GM21423 (cell line): Measurements from ENCODE around the gene RBM28.

Source experiments
- ATAC-seq: cut with Tn5 transposase; IDR thresholded peaks from one replicate; pipeline ENCODE4 v1.9.1; 2021; ENCODE audit warnings: mild to moderate bottlenecking, moderate library complexity; ENCODE audit not compliant: unreplicated experiment

Gene RBM28

DNA sequence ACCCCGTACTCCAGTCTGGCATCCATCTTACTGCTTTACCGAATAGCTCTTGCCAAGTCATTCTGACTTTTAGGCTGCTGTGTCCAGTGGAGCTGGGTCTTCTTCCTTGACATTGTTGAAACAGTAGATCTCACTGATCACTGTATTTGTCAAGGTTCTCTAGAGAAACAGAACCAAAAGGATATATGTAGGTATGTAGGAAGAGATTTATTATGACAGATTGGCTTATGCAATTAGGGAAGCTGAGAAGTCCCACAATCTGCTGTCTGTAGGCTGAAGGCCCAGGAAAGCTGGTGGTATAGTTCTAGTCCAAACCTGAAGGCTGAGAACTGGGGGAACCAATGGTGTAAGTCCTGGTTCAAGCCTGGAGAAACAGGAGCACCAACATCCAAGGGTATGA lies 29.9 kb upstream of the RBM28 start:
- ATAC-seq = no peak

DNA sequence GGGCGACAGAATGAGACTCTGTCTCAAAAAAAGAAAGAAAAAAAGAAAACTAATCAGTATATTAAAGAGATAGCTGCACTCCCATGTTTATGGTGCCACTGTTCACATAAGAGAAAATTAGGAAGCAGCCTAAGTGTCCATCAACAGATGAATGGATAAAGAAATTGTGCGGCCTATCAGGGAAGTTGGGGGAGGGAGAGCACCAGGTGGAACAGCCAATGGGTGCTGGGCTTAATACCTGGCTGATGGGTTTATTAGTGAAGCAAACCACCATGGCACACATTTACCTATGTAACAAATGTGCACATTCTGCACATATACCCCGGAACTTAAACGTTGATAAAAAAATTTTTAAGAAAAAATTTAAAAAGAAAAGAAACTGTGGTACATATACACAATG lies 26.8 kb upstream of the RBM28 start:
- no peak for ATAC-seq

DNA sequence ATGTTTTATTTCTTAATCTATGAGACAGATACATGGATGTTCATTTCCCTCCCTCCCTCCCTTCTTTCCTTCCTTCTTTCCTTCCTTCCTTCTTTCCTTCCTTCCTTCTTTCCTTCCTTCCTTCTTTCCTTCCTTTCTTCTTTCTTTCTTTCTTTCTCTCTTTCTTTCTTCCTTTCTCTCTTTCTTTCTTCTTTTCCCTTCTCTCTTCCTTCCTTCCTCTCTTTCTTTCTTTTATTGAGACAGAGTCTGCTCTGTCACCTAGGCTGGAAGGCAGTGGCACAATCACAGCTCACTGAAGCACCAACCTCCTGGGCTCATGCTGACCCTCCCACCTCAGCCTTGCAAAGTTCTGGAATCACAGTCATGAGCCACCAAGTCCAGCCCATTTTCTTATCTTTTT lies 23.3 kb upstream of the RBM28 start:
- no peak for ATAC-seq

DNA sequence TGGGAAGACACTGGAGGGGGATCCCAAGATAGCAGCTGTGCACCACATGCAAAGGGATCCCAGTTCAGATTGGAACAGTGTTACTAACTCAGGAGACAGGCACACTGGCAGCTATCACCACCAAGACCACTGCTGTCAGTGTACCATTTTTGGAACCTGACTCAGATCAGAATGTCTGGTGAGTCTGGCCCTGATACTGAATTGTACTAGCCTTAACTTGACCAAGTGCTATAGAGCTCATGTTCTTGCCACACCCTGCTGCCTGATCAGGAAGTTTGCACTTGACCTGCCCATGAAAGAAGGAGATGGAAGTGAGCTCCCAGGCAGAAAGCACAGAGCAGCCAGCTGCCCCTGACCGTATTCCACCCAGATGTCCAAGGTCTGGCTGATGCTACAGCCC lies 22.6 kb upstream of the RBM28 start:
- ATAC-seq = no peak

DNA sequence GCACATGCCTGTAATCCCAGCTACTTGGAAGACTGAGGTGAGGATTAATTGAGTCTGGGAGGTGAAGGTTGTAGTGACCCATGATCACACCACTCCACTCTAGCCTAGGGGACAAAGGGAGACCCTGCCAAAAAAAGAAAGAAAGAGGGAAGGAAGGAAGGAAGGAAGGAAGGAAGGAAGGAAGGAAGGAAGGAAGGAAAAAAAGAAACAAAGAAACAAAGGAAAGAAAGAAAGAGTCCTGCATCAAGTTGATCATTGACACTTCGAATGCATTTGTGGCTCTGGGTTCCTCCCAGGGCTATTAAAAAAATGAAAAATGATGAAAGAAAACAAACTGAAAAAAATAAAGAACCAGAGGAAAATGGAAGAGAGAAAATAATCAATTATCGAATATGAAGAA lies 21.7 kb upstream of the RBM28 start:
- no peak for ATAC-seq

DNA sequence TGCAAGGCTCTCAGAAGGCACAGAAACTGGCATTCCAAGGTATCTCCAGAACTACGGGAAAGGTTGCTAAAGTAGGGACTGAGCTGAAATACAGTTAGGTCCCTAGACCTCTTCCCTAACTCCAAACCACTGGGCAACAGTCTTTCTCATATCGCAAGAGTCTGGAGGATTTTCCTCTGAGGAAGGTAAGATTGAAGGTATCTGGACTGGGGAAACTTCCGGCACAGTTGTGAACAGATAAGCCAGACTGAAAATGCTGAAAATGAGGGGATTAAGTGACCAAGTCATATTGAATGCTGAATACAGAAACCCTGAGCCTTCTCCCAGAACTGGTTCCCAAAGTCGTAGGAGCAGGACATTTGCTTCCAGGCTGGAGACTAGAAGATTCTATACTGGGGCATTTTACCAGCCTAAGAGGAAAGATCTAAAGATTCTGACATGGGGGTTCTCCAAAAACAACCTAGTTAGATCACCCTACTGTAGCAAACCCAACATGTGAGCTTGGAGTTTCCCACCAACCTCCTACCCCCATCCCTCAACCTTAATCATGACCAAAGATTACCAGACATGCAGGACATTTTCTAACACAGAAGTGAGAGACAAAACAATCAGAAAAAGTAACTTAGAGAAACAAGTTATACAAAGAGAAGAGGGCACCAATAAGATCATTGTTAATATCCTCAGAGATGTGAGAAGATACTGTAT lies 20.6 kb upstream of the RBM28 start:
- ATAC-seq = no peak

DNA sequence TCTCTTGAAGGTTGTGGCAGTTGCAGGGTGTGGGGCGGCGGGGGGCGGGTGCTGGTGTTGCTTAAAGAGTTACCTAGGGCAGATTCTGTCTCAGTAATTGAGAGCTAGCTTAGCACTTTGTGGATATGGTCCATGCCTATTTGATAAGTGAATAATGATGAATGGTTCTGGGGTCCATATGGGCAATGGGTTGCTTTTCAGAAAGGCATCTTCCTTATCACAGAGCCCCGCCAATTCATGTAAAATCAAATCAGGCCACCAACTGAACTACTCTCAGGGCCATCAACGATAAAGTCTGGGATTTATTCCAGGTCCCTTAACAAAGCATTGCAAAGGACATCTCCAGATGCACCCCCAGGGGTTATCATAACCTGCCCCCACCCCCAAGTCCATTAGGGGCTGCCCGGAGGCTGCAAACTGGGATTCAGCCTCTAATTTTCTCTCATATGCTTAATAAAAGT lies 19.6 kb upstream of the RBM28 start:
- ATAC-seq = no peak

DNA sequence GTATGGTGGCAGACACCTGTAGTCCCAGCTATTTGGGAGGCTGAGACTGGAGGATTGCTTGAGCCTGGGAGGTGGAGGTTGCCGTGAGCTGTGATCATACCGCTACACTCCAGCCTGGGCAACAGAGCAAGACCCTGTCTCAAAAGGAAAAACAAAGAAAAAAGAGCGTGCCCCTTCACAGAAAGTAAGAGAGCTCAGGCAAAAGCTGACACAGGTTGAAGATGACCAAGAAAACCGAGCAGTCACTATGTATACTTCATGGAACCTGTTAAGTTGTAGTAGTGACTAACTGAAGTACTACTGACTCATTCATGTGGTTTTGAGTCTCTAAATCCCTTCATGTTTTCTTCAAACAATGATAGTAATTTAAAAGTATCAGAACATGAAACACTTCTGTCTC lies 19.0 kb upstream of the RBM28 start:
- ATAC-seq = no peak

DNA sequence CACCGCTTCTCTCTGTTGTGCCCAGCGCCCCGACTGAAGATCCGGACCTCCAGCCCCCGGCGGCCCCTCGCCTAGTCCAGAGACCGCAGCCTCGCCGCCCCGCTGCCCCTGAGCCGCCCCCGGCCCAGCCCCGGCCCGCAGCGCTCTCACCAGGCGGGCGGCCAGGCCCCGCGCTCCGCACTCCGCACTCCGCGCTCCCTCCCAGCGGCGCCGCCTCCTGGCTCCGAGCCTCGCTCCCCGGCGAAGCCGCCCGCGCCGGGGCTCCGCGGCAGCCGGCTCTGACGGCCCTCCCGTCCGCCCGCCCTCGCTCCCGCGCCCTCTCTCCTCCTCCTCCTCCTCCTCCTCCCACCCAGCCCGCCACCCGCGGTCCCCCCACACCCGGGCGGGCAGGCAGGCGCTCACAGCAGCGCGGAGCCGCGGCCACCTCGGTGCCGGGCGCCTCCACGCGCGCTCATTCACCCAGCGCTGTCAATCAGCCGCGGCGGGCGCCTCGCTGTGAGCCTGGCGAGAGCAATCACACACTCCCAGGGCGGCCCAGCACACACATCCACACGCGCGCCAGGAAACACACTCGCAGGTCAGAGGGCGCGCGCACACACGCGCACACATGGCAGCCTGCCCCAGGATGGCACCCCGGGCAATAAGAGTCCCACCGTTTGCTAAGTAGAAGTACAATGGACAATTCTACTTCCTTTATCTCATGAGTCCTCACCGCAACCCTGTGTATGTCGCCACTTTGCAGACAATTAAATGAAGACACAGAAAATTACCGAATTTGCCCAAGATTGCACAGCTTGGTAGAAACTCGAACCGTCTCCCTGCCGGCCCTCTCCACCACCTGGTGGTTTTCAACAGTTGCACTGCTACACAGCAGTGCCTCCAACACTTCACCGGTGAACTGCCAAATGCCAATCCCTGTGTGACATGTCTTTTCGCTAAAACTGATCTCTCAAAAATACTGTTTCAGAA lies 18.0 kb upstream of the RBM28 start, which contains the start of gene PRRT4:
Gene PRRT4 (minus strand): TSS at position 280 of the 969 bp plus-strand sequence.
- no peak for ATAC-seq

DNA sequence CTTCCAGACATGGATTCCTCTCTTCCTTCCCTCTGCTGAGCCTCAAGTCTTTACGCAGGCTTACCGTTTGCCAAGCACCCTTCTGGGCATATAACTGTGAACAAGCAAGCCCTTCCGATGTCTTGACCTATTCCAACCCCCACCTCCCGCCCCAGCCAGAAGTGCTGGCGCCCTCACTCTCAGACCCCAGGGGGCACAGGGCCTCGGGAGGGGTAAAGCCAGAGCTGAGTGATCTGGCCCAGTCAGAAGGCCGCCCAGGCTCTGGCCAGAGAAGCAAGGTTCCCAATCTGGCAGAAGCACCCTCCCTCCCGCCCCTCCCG lies 16.6 kb upstream of the RBM28 start:
- ATAC-seq = no peak

DNA sequence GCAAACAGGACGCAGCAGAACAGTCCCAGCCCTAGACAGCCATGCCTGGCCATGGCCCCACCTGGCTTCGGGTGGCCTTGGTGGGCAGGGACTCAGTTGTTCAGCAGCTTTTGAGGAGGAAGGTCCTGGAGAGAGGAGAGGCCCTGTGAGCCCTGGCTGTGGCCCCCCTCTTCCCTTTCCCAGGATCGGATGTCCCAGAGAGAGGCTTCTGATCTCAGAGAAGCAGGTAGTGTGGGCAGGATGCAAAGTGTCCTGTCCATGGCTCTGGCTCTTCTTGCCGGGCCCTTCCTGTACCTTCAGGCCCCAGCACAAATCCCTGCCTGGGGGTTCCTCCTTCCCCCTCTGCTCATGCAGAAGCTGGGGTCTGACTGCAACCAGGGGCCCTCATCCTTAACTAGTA lies 16.2 kb upstream of the RBM28 start:
- no peak for ATAC-seq

DNA sequence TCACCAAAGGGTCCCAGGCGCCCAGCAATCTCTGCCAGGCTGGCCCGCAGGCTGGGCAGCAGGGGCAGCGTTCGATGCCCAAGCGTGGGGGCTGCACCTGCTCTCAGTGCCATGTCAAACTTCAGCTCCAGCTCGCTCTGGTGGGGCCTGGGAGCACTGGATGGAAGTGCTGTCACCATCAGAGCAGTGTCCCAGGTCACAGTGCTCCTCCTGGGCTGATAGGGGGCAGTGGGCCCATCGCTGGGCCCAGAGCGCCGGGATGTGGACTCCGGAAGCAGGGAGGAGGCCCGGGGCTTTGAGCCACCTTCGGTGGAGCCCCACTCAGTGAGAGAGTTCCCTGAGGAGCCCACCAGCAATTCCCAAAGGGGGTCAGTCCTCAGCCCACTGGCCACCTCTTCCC lies 15.6 kb upstream of the RBM28 start:
- ATAC-seq = no peak

DNA sequence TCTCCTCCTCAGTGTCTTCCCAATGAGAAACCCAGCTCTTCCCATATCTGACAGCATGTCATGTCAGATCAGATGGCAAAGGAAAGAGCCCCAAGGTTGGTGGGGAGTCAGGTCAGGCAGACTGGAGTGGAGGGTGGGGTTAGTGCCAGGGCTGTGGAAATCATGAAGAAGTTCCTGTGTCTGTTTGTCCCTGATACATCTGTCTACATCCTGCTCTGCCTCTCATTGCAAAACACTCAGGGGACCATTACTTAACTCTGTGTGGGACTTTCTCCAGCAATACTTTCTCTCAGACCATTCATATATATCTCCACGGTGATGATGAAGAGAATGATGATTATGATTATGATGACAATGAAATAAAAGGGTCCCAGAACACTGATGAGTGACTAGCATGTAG lies 14.5 kb upstream of the RBM28 start:
- ATAC-seq = no peak

DNA sequence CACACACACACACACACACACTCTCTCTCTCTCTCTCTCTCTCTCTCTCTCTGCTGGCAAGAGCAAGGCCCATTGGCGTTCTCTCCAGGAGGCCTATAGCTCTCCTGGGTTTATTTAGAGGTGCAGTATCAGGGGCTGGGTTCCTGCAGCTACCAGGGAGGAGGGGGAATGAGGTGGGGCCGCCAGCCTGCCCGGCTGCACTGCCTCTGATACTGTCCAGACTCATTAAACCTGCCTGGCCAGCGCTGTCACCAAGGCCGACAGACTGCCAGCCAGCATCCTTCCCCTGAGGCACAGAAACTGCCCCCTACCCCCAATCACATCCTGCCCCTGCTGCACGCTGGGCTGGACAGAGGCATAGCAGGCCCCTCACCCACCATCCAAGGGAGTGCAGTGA lies 13.5 kb upstream of the RBM28 start:
- no peak for ATAC-seq

DNA sequence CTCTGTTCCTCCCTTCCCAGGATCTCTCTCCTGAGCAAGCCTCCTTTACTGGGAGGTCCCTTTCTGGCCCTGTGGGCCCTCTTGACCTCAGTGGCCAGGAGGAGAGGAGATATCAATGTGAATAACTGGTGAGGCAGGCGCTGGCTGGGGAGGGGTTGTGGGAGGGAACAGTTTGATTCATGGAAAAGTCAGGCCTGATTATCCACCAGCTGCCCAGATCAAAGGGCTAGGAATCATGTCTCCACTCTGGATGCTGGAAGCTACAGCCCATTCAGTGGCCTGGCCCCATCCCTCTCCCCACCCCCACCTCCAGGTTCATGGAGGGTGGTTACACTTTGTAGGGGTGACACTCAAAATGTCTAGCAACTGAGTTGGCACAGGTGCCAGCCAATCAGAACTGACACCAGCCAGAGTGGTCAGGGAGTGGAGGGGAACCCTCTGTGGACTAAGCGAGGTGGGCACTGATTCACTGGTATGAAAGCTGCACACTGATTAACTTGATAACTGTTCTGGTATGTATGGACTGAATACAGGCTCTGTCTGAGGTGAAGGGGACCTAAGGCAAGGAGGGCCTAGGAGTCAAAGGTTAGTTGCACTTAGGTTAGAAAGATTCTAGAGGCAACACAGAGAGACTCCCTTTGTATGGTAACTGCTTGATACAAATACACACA lies 13.0 kb upstream of the RBM28 start:
- ATAC-seq = no peak

DNA sequence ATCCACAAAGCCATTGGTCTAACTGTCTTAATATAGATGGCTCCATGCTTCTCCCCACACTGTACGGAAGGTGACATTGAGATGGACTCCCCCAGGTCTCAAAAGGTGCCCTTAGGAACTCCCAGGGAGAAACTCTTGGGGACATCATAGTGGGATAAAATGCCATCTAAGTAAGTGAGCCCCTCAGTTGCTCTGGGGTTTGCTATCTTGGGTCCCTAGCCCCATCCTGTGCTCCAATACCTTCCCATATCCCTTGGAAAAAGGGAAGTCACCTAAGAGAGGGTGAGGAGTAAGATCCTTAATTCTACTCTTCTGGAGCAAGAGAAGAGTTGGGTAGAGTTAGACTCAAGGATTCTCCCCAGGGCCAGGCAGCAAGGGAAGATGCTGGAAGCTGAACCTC lies 9.9 kb upstream of the RBM28 start:
- ATAC-seq = no peak

DNA sequence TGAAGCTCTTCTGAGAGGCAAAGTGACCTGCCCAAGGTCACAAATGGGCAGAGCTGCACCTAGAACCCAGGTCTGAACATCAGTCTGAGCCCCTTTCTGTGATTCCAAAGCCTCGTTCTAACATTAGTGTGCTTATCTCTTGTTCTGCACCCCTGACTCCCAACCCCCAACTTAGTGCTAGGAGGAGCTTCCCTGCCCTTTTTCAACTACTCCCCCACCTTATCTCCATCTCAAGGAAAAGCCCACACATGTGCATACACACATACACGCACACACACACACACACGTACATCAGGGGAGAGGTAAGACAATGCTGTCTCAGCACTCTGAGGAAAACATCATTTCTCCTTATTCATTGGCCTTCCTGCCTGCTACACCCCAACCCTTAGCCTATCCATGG lies 9.5 kb upstream of the RBM28 start:
- ATAC-seq = no peak

DNA sequence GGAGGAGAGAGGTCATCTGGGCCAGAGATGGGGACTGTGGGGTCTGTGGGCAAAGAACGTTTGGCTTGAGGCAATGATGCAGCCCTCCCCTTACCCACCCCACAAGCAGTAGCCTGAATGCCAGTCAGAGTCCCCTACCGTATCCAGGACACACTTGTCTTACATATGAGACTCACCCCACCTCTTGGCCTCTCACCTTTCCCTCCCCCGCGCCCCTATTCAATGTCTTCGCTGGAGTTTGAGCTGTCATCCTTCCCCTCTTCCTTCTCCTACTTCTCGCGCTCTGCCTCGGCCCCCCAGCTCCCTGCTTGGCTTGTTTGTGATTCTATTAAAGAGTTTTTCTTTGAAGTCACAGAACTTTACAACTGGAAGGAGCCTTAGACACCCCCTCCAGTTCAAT lies 8.9 kb upstream of the RBM28 start:
- ATAC-seq = no peak

DNA sequence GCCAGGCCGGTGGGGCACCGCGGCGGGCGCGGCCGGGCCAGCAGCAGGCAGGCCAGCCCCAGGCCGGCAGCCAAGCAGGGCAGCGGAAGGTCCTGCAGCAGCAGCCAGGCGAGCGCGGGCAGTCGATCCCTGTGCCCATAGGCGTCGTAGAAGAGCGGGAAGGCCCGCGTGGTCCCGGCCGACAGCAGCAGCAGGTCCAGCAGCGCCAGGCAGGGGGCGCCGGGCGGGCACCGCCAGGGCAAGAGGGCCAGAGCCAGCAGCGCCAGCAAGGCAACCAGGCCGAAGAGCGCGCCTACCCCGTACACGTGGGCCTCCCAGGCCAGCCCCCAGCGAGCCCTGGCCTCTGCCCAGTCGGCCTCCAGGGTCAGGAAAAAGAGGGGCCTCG lies 8.4 kb upstream of the RBM28 start:
- no peak for ATAC-seq

DNA sequence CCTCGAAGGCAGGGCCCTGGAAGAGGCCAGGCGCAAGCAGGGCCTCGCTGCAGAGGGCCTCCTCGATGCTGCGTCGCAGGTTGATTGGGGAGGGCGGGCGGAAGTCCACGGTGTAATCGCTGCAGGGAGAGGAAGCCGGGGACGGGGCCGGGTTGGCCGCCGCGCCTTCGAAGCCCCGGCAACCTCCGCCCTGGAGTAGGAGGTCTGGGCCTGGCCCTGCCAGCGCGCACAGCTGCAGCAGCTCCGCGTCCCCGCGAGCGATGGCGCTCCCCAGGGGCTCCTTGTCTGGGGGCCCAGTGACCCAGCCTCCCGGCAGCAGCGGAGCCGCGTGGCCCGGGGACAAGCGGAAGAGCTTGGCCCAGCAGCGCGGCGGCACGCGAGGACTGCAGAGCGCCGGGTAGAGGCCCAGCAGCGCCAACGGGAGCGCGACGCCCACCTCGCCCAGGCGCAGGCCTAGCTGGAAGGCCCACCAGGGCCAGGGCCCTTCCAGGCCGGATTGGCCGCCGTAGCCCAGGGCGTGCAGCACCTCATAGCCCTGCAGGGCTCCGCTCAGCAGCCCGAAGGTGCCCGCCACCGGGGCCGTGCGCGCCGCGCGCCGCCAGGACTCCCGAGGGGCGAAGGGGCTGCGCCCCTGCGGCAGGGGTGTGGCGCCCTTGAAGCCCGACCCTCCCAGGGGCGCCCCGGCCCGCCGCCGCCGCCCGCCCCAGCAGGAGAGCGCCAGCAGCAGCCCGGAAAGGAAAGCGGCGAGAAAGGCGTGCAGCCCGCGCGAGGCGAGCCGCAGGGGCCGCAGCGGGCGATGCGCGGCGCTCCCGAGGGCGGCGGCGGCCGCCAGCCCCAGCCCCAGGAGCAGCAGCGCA lies 7.8 kb upstream of the RBM28 start:
- no peak for ATAC-seq
